GM12875 (cell line): ENCODE data around the gene PRKCI.
"Not testable (repeated sequence)": the region's sequence is repeated elsewhere in the genome, so short reads cannot be mapped to it uniquely, and the experiment has no call there.

ENCODE experiments used
- H3K4me3 ChIP-seq: one replicate; pipeline ENCODE4 v1.5.1; 2011; ENCODE audit warnings: low read depth, low read length, control low read depth
- CTCF ChIP-seq: IDR thresholded peaks from 2 replicates; pipeline ENCODE4 v1.5.1; 2011; ENCODE audit warnings: low read depth, mild to moderate bottlenecking, control low read depth, inconsistent platforms, low read length, moderate library complexity, borderline replicate concordance; ENCODE audit not compliant: insufficient read depth

Gene PRKCI

GRCh38 chr3:170331143-170331542 lies 108.9 kb downstream of the PRKCI start:
- no peak for TF ChIP-seq CTCF
- no peak overlapping the region for H3K4me3 ChIP-seq

- no peak overlapping the region for H3K4me3 ChIP-seq
- TF ChIP-seq CTCF = no peak
These were observed 115.2 kb downstream of the PRKCI start for GRCh38 chr3:170337420-170337819.

GRCh38 chr3:170338690-170339340 lies 116.6 kb downstream of the PRKCI start:
- TF ChIP-seq CTCF = no peak
- no peak overlapping the region for H3K4me3 ChIP-seq

GRCh38 chr3:170342273-170342672 lies 120.0 kb downstream of the PRKCI start:
- H3K4me3 ChIP-seq = not testable (repeated sequence)

GRCh38 chr3:170343859-170344258 lies 121.6 kb downstream of the PRKCI start:
- H3K4me3 ChIP-seq = not testable (repeated sequence)

GRCh38 chr3:170344971-170345370 lies 122.7 kb downstream of the PRKCI start:
- no peak overlapping the region for H3K4me3 ChIP-seq
- TF ChIP-seq CTCF = no peak

GRCh38 chr3:170346481-170347392 lies 124.5 kb downstream of the PRKCI start:
- TF ChIP-seq CTCF = no peak
- no peak overlapping the region for H3K4me3 ChIP-seq
